B cell (primary cell): Measurements from ENCODE around the gene NANOGP8.

Experiments used
- CTCF ChIP-seq: fragments of 200-600 bp; IDR thresholded peaks from one replicate; pipeline ENCODE4 v1.8.0; 2022; ENCODE audit warnings: antibody characterized with exemption, mild to moderate bottlenecking
- EZH2 ChIP-seq: IDR thresholded peaks from 2 replicates; pipeline ENCODE4 v1.6.1; 2012; ENCODE audit warnings: borderline replicate concordance, low read depth, mild to moderate bottlenecking, moderate library complexity, low read length; ENCODE audit not compliant: insufficient read depth, poor library complexity, severe bottlenecking

GRCh38 chr15:35107122-35107521 lies 22.0 kb upstream of the NANOGP8 start:
- TF ChIP-seq CTCF (no peak), EZH2 (no peak)
